ENCODE data around the gene PICALM. TPM values are rescaled to one million over a fixed set of nuclear protein-coding genes. Genes with fewer than 3 reads are reported as not detected.

The PICALM gene
- total RNA-seq, 2 donors from 2014 or later, result 395 to 488 TPM

- peaks cover 60 to 78% of the 10 kb centered on the region in 2 donors for H3K4me1 ChIP-seq (ENCODE audit: control insufficient read depth in 1 of 2, low read depth in 2 of 2)
- no peaks in the 10 kb centered on the region for H3K27me3 ChIP-seq (replicated peaks; ENCODE audit: insufficient read depth)
- no peaks in the 10 kb centered on the region for H3K9me3 ChIP-seq
- TF ChIP-seq CTCF (IDR thresholded peaks at IDR 0.05), result no peak
- no peak for ATAC-seq (ENCODE audit: insufficient number of reproducible peaks, low FRiP score, low read depth)
- H3K36me3 ChIP-seq, result no peaks in the 10 kb centered on the region
- H3K4me3 ChIP-seq, result no peak overlapping the region
- DNase-seq (ENCODE audit: low spot score), result no peak
- peak overlapping the region in 1 of 2 donors; percentile 28 for H3K27ac ChIP-seq
These were observed 22.8 kb downstream of the PICALM start for GRCh38 chr11:86046116-86046515.

GRCh38 chr11:86043765-86044503 lies 24.9 kb downstream of the PICALM start:
- H3K9me3 ChIP-seq, result no peaks in the 10 kb centered on the region
- no peak for TF ChIP-seq CTCF (IDR thresholded peaks at IDR 0.05)
- no peak for DNase-seq (ENCODE audit: low spot score)
- H3K36me3 ChIP-seq, result no peaks in the 10 kb centered on the region
- no peak overlapping the region for H3K4me3 ChIP-seq
- ATAC-seq (ENCODE audit: insufficient number of reproducible peaks, low FRiP score, low read depth), result no peak
- peak overlapping the region in 1 of 2 donors; percentile 3 for H3K27ac ChIP-seq
- no peaks in the 10 kb centered on the region for H3K27me3 ChIP-seq (replicated peaks; ENCODE audit: insufficient read depth)
- peaks cover 58 to 76% of the 10 kb centered on the region in 2 donors for H3K4me1 ChIP-seq (ENCODE audit: control insufficient read depth in 1 of 2, low read depth in 2 of 2)

- Histone ChIP-seq H3K4me1 (ENCODE audit: control insufficient read depth in 1 of 2, low read depth in 2 of 2) (peaks cover 52 to 72% of the 10 kb centered on the region in 2 donors), H3K4me3 (peak overlapping the region; percentile 59), H3K9me3 (no peaks in the 10 kb centered on the region), H3K27ac (peak overlapping the region in 1 of 2 donors; percentile 37), H3K36me3 (no peaks in the 10 kb centered on the region), H3K27me3 (replicated peaks; ENCODE audit: insufficient read depth) (no peaks in the 10 kb centered on the region)
- peak; percentile 88 for TF ChIP-seq CTCF (IDR thresholded peaks at IDR 0.05)
- ATAC-seq (ENCODE audit: insufficient number of reproducible peaks, low FRiP score, low read depth), result peak; percentile 66
- peak; percentile 57 for DNase-seq (ENCODE audit: low spot score)
These were observed 26.9 kb downstream of the PICALM start for GRCh38 chr11:86041975-86042378.

GRCh38 chr11:86040919-86041850 lies 27.7 kb downstream of the PICALM start:
- ATAC-seq (ENCODE audit: insufficient number of reproducible peaks, low FRiP score, low read depth) (no peak), DNase-seq (ENCODE audit: low spot score) (no peak)
- TF ChIP-seq CTCF (IDR thresholded peaks at IDR 0.05), result no peak
- Histone ChIP-seq H3K4me1 (ENCODE audit: control insufficient read depth in 1 of 2, low read depth in 2 of 2) (peaks cover 45 to 64% of the 10 kb centered on the region in 2 donors), H3K27me3 (replicated peaks; ENCODE audit: insufficient read depth) (no peaks in the 10 kb centered on the region), H3K9me3 (no peaks in the 10 kb centered on the region), H3K4me3 (peak overlapping the region; percentile 59), H3K36me3 (no peaks in the 10 kb centered on the region), H3K27ac (peak overlapping the region; percentile 20 to 37)

GRCh38 chr11:86039094-86039493 lies 29.8 kb downstream of the PICALM start:
- H3K9me3 ChIP-seq, result no peaks in the 10 kb centered on the region
- TF ChIP-seq CTCF (IDR thresholded peaks at IDR 0.05), result no peak
- H3K27me3 ChIP-seq (replicated peaks; ENCODE audit: insufficient read depth), result no peaks in the 10 kb centered on the region
- no peak for DNase-seq (ENCODE audit: low spot score)
- no peak for ATAC-seq (ENCODE audit: insufficient number of reproducible peaks, low FRiP score, low read depth)
- no peak overlapping the region for H3K4me3 ChIP-seq
- peaks cover 38 to 74% of the 10 kb centered on the region in 2 donors for H3K4me1 ChIP-seq (ENCODE audit: control insufficient read depth in 1 of 2, low read depth in 2 of 2)
- no peaks in the 10 kb centered on the region for H3K36me3 ChIP-seq
- H3K27ac ChIP-seq, result no peak overlapping the region

Measured in thoracic aorta (tissue), 2 donors.